ENCODE measurements around the gene THSD4.

DNA sequence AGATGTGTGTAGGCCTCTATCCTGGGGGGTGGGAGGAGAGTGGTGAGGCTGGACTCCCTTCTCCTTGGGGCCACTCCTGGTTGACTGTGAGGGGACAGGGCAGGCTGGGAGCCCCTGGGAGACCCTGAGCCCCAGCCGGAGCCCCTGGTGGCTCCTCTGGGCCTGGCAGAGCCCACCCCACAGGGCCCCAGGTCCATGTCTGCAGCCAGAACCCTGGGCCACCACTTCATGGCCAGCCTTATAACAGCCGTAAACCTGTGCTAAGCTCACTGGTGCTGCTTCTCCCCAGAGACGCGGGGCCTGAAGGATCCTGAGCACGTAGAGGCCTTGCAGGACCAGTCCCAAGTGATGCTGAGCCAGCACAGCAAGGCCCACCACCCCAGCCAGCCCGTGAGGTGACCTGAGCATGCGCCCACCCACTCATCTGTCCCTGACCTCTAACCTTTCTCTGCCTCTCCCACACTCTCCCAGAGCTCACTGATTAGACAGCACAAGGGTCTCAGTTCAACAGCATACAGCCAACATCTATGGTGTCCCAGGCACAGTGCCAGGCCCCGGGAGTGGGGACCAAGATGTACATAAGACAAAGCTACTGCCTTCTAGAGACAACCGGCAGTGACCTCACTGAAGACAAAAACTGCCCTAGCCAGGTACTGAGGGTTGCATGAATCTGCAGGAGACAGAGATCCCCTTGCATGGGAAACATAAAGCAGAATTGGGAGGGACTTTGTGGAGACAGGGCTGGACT, 698.6 kb downstream of the THSD4 start:
- TF ChIP-seq, protein P1, sequence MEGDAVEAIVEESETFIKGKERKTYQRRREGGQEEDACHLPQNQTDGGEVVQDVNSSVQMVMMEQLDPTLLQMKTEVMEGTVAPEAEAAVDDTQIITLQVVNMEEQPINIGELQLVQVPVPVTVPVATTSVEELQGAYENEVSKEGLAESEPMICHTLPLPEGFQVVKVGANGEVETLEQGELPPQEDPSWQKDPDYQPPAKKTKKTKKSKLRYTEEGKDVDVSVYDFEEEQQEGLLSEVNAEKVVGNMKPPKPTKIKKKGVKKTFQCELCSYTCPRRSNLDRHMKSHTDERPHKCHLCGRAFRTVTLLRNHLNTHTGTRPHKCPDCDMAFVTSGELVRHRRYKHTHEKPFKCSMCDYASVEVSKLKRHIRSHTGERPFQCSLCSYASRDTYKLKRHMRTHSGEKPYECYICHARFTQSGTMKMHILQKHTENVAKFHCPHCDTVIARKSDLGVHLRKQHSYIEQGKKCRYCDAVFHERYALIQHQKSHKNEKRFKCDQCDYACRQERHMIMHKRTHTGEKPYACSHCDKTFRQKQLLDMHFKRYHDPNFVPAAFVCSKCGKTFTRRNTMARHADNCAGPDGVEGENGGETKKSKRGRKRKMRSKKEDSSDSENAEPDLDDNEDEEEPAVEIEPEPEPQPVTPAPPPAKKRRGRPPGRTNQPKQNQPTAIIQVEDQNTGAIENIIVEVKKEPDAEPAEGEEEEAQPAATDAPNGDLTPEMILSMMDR (conservative IDR thresholded peaks at IDR 0.05; ENCODE audit: low read depth, low read length) = no peak
- no peak for TF ChIP-seq EZH2phosphoT487 (IDR thresholded peaks at IDR 0.05; ENCODE audit: borderline replicate concordance, low read length)
- no peak for TF ChIP-seq EZH2 (IDR thresholded peaks at IDR 0.05; ENCODE audit: low read length, unreplicated experiment)
